ENCODE data around the gene CD83.
A peak's percentile ranks its signal among the peaks of the same experiment; 100 is the strongest.

Gene CD83

DNA sequence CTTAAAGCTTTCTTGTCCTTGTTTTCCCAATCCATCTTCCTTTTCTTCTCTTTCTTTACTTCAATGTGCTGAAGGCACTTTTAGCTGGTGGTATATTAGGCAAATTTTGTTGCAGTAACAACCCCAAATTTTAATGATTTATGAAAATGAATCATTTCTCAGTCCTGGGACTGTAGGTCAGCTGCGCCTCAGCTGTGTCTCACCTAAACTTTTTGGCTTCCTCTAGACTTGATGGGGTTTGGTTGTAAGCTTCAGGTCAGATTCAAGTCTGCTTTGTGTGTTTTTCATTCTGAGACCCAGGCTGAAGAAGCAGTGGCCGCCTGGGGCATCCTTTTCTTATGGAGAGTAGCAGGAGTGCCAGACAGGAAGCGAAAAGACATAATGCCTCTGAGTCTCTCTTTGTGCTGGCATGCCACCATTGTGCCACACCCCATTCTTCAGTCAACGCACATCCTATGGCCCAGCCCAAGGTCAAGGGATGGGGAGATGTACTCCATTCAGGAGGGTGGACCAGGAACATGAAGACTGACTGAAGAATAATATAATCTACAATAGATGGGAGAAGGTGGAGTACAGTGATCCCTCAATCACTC, 28.9 kb upstream of the CD83 start:
- TF ChIP-seq, protein P1, sequence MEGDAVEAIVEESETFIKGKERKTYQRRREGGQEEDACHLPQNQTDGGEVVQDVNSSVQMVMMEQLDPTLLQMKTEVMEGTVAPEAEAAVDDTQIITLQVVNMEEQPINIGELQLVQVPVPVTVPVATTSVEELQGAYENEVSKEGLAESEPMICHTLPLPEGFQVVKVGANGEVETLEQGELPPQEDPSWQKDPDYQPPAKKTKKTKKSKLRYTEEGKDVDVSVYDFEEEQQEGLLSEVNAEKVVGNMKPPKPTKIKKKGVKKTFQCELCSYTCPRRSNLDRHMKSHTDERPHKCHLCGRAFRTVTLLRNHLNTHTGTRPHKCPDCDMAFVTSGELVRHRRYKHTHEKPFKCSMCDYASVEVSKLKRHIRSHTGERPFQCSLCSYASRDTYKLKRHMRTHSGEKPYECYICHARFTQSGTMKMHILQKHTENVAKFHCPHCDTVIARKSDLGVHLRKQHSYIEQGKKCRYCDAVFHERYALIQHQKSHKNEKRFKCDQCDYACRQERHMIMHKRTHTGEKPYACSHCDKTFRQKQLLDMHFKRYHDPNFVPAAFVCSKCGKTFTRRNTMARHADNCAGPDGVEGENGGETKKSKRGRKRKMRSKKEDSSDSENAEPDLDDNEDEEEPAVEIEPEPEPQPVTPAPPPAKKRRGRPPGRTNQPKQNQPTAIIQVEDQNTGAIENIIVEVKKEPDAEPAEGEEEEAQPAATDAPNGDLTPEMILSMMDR (IDR thresholded peaks at IDR 0.05; ENCODE audit: extremely low read depth, insufficient read depth, missing control alignments) = no peak
- in situ Hi-C loops (cut with MboI; ENCODE audit: low pct_unique_long_range_greater_than_20kb, low sequenced_read_pairs, unreplicated experiment) = no loop called here
- DNase-seq (ENCODE audit: low spot score) = no peak

DNA sequence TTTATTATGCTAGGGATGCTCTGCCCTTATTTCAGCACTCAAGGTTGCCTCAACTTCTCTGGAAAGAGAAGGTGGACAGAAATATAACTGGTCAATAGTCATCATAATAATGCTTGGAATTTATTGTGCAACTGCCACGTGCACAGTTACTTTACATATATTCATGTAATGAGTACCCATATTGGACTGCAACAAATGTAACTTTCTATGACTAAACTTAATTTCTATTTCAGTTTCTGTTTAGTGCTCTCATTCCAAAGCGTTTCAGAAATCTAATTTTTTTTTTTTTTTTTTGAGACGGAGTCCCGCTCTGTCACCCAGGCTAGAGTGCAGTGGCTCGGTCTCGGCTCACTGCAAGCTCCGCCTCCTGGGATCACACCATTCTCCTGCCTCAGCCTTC, 28.3 kb upstream of the CD83 start:
- TF ChIP-seq, protein P1 (IDR thresholded peaks at IDR 0.05; ENCODE audit: extremely low read depth, insufficient read depth, missing control alignments) = no peak
- in situ Hi-C loops (cut with MboI; ENCODE audit: low pct_unique_long_range_greater_than_20kb, low sequenced_read_pairs, unreplicated experiment) = no loop called here
- DNase-seq (ENCODE audit: low spot score) = peak; percentile 40

GRCh38 chr6:14091339-14091978, 26.1 kb upstream of the CD83 start:
- in situ Hi-C loops (cut with MboI; ENCODE audit: low pct_unique_long_range_greater_than_20kb, low sequenced_read_pairs, unreplicated experiment) = no loop called here
- TF ChIP-seq, protein P1 (IDR thresholded peaks at IDR 0.05; ENCODE audit: extremely low read depth, insufficient read depth, missing control alignments) = no peak
- no peak for DNase-seq (ENCODE audit: low spot score)

DNA sequence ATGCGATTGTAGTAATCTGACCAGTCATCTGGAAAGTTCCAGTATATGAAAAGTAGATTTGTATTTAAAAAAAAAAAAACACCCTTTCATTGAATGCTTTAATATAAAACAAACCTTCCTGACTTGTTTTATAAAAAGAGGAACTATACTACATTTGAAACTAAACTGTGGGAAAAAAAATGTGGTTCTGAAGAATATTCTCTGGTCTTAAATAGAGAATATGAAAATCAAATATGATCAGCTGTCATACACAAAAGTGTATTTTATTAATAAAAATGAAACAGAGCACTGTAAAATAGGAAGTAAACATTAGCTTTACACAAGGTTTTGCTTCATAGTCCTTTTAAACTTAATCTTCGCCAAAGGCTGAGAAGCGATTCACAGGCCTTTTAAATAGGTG, 25.3 kb upstream of the CD83 start:
- TF ChIP-seq, protein P1 (IDR thresholded peaks at IDR 0.05; ENCODE audit: extremely low read depth, insufficient read depth, missing control alignments) = no peak

GRCh38 chr6:14092838-14093789, 24.5 kb upstream of the CD83 start:
- in situ Hi-C loops (cut with MboI; ENCODE audit: low pct_unique_long_range_greater_than_20kb, low sequenced_read_pairs, unreplicated experiment) = no loop called here
- TF ChIP-seq, protein P1 (IDR thresholded peaks at IDR 0.05; ENCODE audit: extremely low read depth, insufficient read depth, missing control alignments) = no peak
- no peak for DNase-seq (ENCODE audit: low spot score)

More for the DNA sequence above, 25.3 kb upstream of the CD83 start:
- DNase-seq (ENCODE audit: low spot score) = no peak
- in situ Hi-C loops (cut with MboI; ENCODE audit: low pct_unique_long_range_greater_than_20kb, low sequenced_read_pairs, unreplicated experiment) = no loop called here

DNA sequence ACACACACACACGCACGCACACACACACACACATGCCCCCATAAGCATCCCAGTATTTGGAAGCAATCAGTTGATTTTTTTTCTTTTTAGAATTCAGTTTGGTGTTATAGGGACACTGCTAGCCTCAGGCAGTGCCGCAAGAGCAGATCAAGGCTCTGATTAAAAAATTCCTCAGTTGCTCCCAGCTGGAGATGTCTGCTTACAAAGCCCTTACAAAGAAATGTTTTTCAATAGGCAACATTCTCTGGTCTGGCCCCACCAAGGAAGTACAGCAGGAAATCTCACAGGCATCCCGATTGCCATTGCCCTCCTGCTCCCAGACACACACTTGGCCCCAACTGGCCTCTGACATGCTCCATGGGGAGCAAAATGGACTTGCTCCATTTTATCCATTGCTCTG, 22.9 kb upstream of the CD83 start:
- DNase-seq (ENCODE audit: low spot score) = no peak
- TF ChIP-seq, protein P1 (IDR thresholded peaks at IDR 0.05; ENCODE audit: extremely low read depth, insufficient read depth, missing control alignments) = no peak
- in situ Hi-C loops (cut with MboI; ENCODE audit: low pct_unique_long_range_greater_than_20kb, low sequenced_read_pairs, unreplicated experiment) = no loop called here

Measured in GM13977 (cell line).